Erythroblast (primary cell): ENCODE measurements around the gene VSIR.
A peak's percentile ranks its signal among the peaks of the same experiment; 100 is the strongest.

Experiments used
- DNase-seq, 2 experiments: peaks; one replicate each; lab custom pipeline; 2025; lab: John Stamatoyannopoulos, UW
- GATA1 ChIP-seq: IDR thresholded peaks from 2 replicates; pipeline ENCODE4 v1.6.1; 2011; ENCODE audit warnings: low read depth, mild to moderate bottlenecking, control low read depth, low read length, moderate library complexity
- POLR2A ChIP-seq: IDR thresholded peaks from 2 replicates; pipeline ENCODE4 v1.6.1; 2011; ENCODE audit warnings: mild to moderate bottlenecking, low read length

Gene VSIR

GRCh38 chr10:71737001-71737833 is 36.1 kb downstream of the VSIR start:
- DNase-seq: no peak
- TF ChIP-seq GATA1: no peak
- TF ChIP-seq POLR2A: no peak

GRCh38 chr10:71736570-71736952 is 36.8 kb downstream of the VSIR start:
- no peak for DNase-seq

GRCh38 chr10:71735709-71736569 is 37.4 kb downstream of the VSIR start:
- TF ChIP-seq GATA1 (no peak), POLR2A (no peak)
- DNase-seq: no peak

More at GRCh38 chr10:71736570-71736952, 36.8 kb downstream of the VSIR start:
- TF ChIP-seq GATA1: no peak
- TF ChIP-seq POLR2A: no peak

GRCh38 chr10:71734797-71735196 is 38.5 kb downstream of the VSIR start:
- no peak for TF ChIP-seq GATA1
- no peak for TF ChIP-seq POLR2A
- no peak for DNase-seq

GRCh38 chr10:71731791-71732190 is 41.5 kb downstream of the VSIR start:
- DNase-seq: no peak
- no peak for TF ChIP-seq GATA1
- no peak for TF ChIP-seq POLR2A

GRCh38 chr10:71729161-71729636 is 44.1 kb downstream of the VSIR start:
- DNase-seq: peak; percentile 76 to 82
- TF ChIP-seq GATA1: no peak
- TF ChIP-seq POLR2A: no peak

- DNase-seq: peak; percentile 88 to 90
- TF ChIP-seq POLR2A (no peak), GATA1 (no peak)
Observed at GRCh38 chr10:71727738-71728737, 45.3 kb downstream of the VSIR start.

- no peak for TF ChIP-seq GATA1
- no peak for TF ChIP-seq POLR2A
- DNase-seq: peak; percentile 28 to 30
Observed at GRCh38 chr10:71727105-71727737, 46.1 kb downstream of the VSIR start.

- peak in 1 of 2 experiments; percentile 33 for DNase-seq
- TF ChIP-seq GATA1: no peak
- no peak for TF ChIP-seq POLR2A
Observed at GRCh38 chr10:71726580-71727104, 46.7 kb downstream of the VSIR start.

GRCh38 chr10:71725998-71726579 is 47.2 kb downstream of the VSIR start:
- peak; percentile 62 to 66 for DNase-seq

GRCh38 chr10:71725249-71725648 is 48.1 kb downstream of the VSIR start:
- no peak for DNase-seq
- TF ChIP-seq GATA1: no peak
- no peak for TF ChIP-seq POLR2A

More at GRCh38 chr10:71725998-71726579, 47.2 kb downstream of the VSIR start:
- TF ChIP-seq GATA1: no peak
- TF ChIP-seq POLR2A: no peak

- DNase-seq: no peak
- TF ChIP-seq GATA1 (no peak), POLR2A (no peak)
Observed at GRCh38 chr10:71724539-71724938, 48.8 kb downstream of the VSIR start.

- DNase-seq: no peak
- TF ChIP-seq GATA1 (no peak), POLR2A (no peak)
Observed at GRCh38 chr10:71723311-71723710, 50.0 kb downstream of the VSIR start.
